Nephron progenitor cell (in vitro differentiated cells): Measurements from ENCODE around the gene CDYL.

Experiments
- DNase-seq: peaks from one replicate; pipeline ENCODE4 v3.0.0; 2021
- H3K27ac Mint-ChIP-seq: 2 replicates; pipeline ENCODE4 v1.8.0; 2021; ENCODE audit warnings: mild to moderate bottlenecking, moderate library complexity, mixed read lengths
- H3K27me3 Mint-ChIP-seq: 2 replicates; pipeline ENCODE4 v1.8.0; 2021; ENCODE audit warnings: mild to moderate bottlenecking, low read depth, mixed read lengths; ENCODE audit not compliant: poor library complexity
- H3K36me3 Mint-ChIP-seq: 2 replicates; pipeline ENCODE4 v1.8.0; 2021; ENCODE audit warnings: low read depth, mixed read lengths
- H3K4me1 Mint-ChIP-seq: 2 replicates; pipeline ENCODE4 v1.8.0; 2021; ENCODE audit warnings: mixed read lengths
- H3K4me3 Mint-ChIP-seq: 2 replicates; pipeline ENCODE4 v1.8.0; 2021; ENCODE audit warnings: mild to moderate bottlenecking, moderate library complexity, mixed read lengths
- H3K9me3 Mint-ChIP-seq: 2 replicates; pipeline ENCODE4 v1.8.0; 2021; ENCODE audit warnings: mild to moderate bottlenecking, moderate library complexity, mixed read lengths
- CTCF ChIP-seq: fragments of 200-600 bp; sonication (generic); IDR thresholded peaks from 2 replicates; pipeline ENCODE4 v1.5.0; 2021; ENCODE audit warnings: antibody characterized with exemption

Gene CDYL

DNA sequence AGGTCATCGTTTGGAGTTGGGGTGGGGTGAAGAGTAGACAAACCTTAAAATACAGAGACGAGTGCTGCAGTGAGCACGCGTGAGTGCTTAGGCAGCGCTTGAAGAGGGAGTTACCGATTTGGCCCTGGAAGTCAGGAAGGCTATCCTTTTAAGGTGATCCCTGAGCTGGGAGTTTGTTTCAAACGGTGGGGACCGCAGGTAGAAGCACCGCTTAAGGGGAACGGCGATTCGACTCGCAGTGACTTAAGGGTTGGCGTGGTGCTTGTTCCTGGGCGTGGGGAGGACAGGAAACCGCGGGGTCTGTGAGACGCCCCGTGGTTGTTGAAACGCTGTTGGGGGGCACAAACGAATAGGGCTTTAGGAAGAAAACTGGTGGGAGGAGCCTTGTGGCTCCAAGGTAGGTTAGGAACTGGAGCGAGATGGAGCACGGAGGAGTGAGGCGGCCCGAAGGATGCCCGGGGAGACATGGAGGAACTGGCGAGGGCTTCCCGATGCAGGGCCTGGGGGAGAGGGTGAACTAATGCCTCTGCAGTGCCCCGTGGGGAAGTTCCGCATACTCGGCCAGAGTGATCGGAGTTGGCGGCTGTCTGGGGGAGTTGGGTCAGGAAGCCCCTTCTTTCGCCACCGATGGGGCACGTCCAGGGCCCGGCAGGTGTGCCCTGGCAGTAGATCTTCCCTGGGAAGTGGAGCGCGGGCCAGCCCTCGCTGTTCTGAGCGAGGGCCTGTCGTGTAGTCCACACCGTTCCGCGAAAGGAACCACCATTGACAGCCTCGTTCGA is 1.3 kb upstream of the CDYL start:
- peak overlapping the region; percentile 89 for H3K4me3 Mint-ChIP-seq
- H3K4me1 Mint-ChIP-seq, result peaks cover 26% of the 10 kb centered on the region
- H3K27me3 Mint-ChIP-seq, result peaks cover 42% of the 10 kb centered on the region
- H3K27ac Mint-ChIP-seq, result no peak overlapping the region
- peak; percentile 21 for DNase-seq
- peaks cover 20% of the 10 kb centered on the region for H3K36me3 Mint-ChIP-seq
- H3K9me3 Mint-ChIP-seq, result peaks cover 27% of the 10 kb centered on the region
- TF ChIP-seq CTCF, result no peak

DNA sequence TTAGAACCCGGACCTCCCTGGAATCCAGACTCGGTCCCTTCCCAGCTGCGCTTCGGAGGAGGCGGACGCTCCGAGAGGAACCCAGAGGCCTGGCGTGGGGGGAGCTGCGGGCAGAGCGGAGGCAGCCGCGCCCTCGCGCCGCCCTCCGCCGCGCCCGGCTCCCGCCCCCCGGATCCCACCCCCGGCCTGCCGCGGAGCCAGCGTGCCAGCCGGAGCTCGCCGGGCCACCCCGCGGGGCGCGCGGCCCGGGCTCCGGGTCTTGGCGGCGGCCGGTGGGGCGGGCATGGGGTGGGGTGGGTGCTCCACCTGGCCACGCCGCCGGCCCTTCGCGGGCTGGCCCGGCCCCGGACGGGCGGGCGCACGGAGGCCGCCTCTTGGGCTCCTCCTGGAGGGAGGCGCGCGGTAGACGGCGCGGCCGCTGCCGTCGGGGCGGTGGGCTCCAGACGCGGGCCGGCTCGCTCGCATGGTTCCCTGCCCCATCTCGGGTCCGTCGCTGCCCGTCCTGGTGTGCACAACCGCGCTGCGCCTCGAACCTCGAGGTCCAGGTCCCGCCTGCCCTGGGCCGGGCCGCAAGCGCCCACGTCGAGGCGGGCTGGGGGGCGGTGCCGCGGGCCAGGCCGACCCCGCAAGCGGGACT is 592 bp upstream of the CDYL start:
- H3K4me3 Mint-ChIP-seq, result peak overlapping the region; percentile 89
- no peak overlapping the region for H3K27ac Mint-ChIP-seq
- H3K27me3 Mint-ChIP-seq, result peaks cover 42% of the 10 kb centered on the region
- H3K4me1 Mint-ChIP-seq, result peaks cover 34% of the 10 kb centered on the region
- peak; percentile 67 for DNase-seq
- TF ChIP-seq CTCF, result no peak
- H3K36me3 Mint-ChIP-seq, result peaks cover 20% of the 10 kb centered on the region
- H3K9me3 Mint-ChIP-seq, result peaks cover 30% of the 10 kb centered on the region

GRCh38 chr6:4776493-4777393 is 539 bp downstream of the CDYL start:
- H3K9me3 Mint-ChIP-seq, result peaks cover 30% of the 10 kb centered on the region
- no peak for TF ChIP-seq CTCF
- H3K4me3 Mint-ChIP-seq, result peak overlapping the region; percentile 91
- peaks cover 44% of the 10 kb centered on the region for H3K4me1 Mint-ChIP-seq
- H3K27me3 Mint-ChIP-seq, result peaks cover 36% of the 10 kb centered on the region
- H3K36me3 Mint-ChIP-seq, result peaks cover 29% of the 10 kb centered on the region
- peak; percentile 70 for DNase-seq
- peak overlapping the region; percentile 86 for H3K27ac Mint-ChIP-seq

DNA sequence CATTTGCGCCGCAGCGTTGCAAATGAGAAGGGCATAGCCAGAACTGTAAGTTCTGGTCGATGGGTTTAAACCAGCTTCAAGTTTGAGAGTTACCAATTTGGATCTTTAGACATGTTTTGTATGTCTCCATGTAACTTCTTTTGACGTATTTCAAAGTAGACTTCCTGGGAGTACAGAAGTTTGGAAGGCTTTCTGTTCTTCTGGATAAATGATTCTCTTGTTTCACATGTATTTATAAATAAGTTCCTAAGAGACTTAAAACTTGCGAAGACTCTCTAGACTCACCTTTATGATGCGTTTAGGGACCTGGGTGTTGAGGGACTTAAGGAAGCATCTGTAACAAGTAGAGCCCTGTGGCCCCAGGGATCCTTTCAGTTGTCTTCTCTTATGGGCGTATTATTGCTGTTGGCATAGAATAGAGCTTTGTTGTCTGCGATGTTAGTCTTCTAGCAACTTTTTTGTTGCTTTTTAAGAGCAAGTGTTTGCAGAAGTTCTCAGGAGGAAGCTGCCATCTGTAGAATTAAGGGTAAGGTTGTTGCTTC is 1.3 kb downstream of the CDYL start:
- H3K36me3 Mint-ChIP-seq, result peaks cover 35% of the 10 kb centered on the region
- peak overlapping the region; percentile 91 for H3K4me3 Mint-ChIP-seq
- DNase-seq, result no peak
- peak overlapping the region; percentile 35 for H3K27ac Mint-ChIP-seq
- TF ChIP-seq CTCF, result no peak
- H3K4me1 Mint-ChIP-seq, result peaks cover 48% of the 10 kb centered on the region
- peaks cover 29% of the 10 kb centered on the region for H3K27me3 Mint-ChIP-seq
- H3K9me3 Mint-ChIP-seq, result peaks cover 30% of the 10 kb centered on the region

- peaks cover 41% of the 10 kb centered on the region for H3K36me3 Mint-ChIP-seq
- H3K9me3 Mint-ChIP-seq, result peaks cover 32% of the 10 kb centered on the region
- peak overlapping the region; percentile 91 for H3K4me3 Mint-ChIP-seq
- H3K27ac Mint-ChIP-seq, result no peak overlapping the region
- no peak for TF ChIP-seq CTCF
- peaks cover 23% of the 10 kb centered on the region for H3K27me3 Mint-ChIP-seq
- peaks cover 48% of the 10 kb centered on the region for H3K4me1 Mint-ChIP-seq
- DNase-seq, result no peak
Measured at GRCh38 chr6:4778086-4778485, 1.9 kb downstream of the CDYL start.
